Ovary (tissue), 9 donors: ENCODE measurements around the gene AP1G2. TPM values are rescaled to one million over a fixed set of nuclear protein-coding genes. Genes with fewer than 3 reads are reported as not detected.

Source experiments
- DNase-seq, 5 donors: peaks; one replicate each; pipeline ENCODE4 v3.0.0-alpha.2; 2019 to 2020
- H3K27ac ChIP-seq, 2 donors: fragments of 200-600 bp; one replicate each; pipeline versions ENCODE4 v1.5.1 to v1.8.0; 2019 to 2022
- H3K27me3 ChIP-seq: fragments of 200-600 bp; one replicate; pipeline ENCODE4 v1.8.0; 2022
- H3K36me3 ChIP-seq: fragments of 200-600 bp; sonication (generic); one replicate; pipeline ENCODE4 v1.5.1; 2019
- H3K4me1 ChIP-seq: one replicate; pipeline ENCODE4 v1.8.1; 2013; ENCODE audit warnings: mild to moderate bottlenecking, moderate library complexity; ENCODE audit not compliant: insufficient read depth
- H3K4me3 ChIP-seq: fragments of 200-600 bp; sonication (generic); one replicate; pipeline ENCODE4 v1.5.1; 2017
- H3K9me3 ChIP-seq, 2 donors: fragments of 200-600 bp in 1 of 2; sonication (generic) in 1 of 2; one replicate each; pipeline versions ENCODE4 v1.5.1 to v1.8.1; 2013 to 2019; ENCODE audit warnings: mild to moderate bottlenecking in 1 of 2, moderate library complexity in 1 of 2
- CTCF ChIP-seq, 3 donors: fragments of 450-650 bp in 2 of 3; fragments of 200-600 bp in 1 of 3; IDR thresholded peaks; one replicate each; pipeline versions ENCODE4 v1.5.1 to v1.8.0; 2016 to 2022; ENCODE audit warnings: antibody characterized with exemption in 3 of 3, mild to moderate bottlenecking in 1 of 3
- EP300 ChIP-seq: sonication (generic); formaldehyde crosslinking; IDR thresholded peaks from one replicate; pipeline ENCODE4 v1.6.1; 2017; ENCODE audit warnings: antibody characterized with exemption
- POLR2A ChIP-seq: fragments of 450-650 bp; IDR thresholded peaks from one replicate; pipeline ENCODE4 v1.6.1; 2017; ENCODE audit warnings: antibody characterized with exemption, mild to moderate bottlenecking, moderate library complexity
- WGBS, 3 donors: extraction: QIAGEN DNeasy Blood & Tissue Kit in 1 of 3; methylation state at CpG; one replicate each; pipeline versions ENCODE4 v1.1.5 to v1.1.7; 2013 to 2017; 5-methylcytosine and 5-hydroxymethylcytosine counted together
- intact Hi-C, 4 donors: fragments of 100-400 bp; cut with DNase I; formaldehyde crosslinking; loops; one replicate each; pipeline versions ENCODE4 v1.11.0 to v1.15.1; 2022 to 2023
- polyA plus RNA-seq, 2 donors: library from polyadenylated mRNA; stranded (reverse); fragments of 200-250 nt in 1 of 2; fragments of 350-450 nt in 1 of 2; fragmentation: Illumina TruSeq in 1 of 2; extraction: RNeasy Lipid Tissue Mini Kit (QIAGEN cat#74804) in 1 of 2; gene quantifications; one replicate each; pipeline ENCODE4 v1.2.3, GENCODE V29; 2013 to 2014
- total RNA-seq, 7 donors: library from RNA; depleted of rRNA in 2 of 7; stranded (reverse); fragments of >200 nt in 2 of 7; fragmentation: NEBNext Ultra II Directional in 3 of 7; extraction: Animal tissue kit (Norgen Biotek cat#: 25700) in 3 of 7; gene quantifications; one replicate each; pipeline versions ENCODE4 v1.1.0 to v1.2.4, GENCODE V29; 2016 to 2023
- donor health status: DM: no; HTN: no; CAD: no; lungs with moderate emphysema.
- donor health status: DM: no; HTN: no; CAD: no.
- donor health status: Bipolar disorder and iron deficiency.
- donor health status: DM: yes; HTN: yes; CAD: no.
- donor health status: DM: no; HTN: no; CAD: no.
- donor health status: DM: yes; HTN: yes; CAD: no.

The AP1G2 gene
- total and polyA plus RNA-seq, 9 donors = 32.0 to 129 (median 87.6) TPM

- intact Hi-C loops = no loop called here
- DNase-seq = no peak
- 72 to 77% (median 77%) methylated on average over 2 of the region's 2 CpGs for WGBS, 3 donors
- no peaks in the 10 kb centered on the region for H3K27me3 ChIP-seq
- no peaks in the 10 kb centered on the region for H3K4me1 ChIP-seq
- H3K9me3 ChIP-seq = no peaks in the 10 kb centered on the region
- H3K4me3 ChIP-seq = no peak overlapping the region
- no peaks in the 10 kb centered on the region for H3K36me3 ChIP-seq
- no peak overlapping the region for H3K27ac ChIP-seq
- TF ChIP-seq POLR2A (no peak), EP300 (no peak), CTCF (IDR thresholded peaks at IDR 0.05) (no peak)
Measured at GRCh38 chr14:23604148-23604547, 36.6 kb upstream of the AP1G2 start.

GRCh38 chr14:23603103-23603502, 35.5 kb upstream of the AP1G2 start:
- no peak overlapping the region for H3K4me3 ChIP-seq
- H3K4me1 ChIP-seq = no peaks in the 10 kb centered on the region
- TF ChIP-seq POLR2A (no peak), CTCF (IDR thresholded peaks at IDR 0.05) (no peak), EP300 (no peak)
- H3K27ac ChIP-seq = no peak overlapping the region
- WGBS, 3 donors = 84 to 94% (median 86%) methylated on average over 2 of the region's 2 CpGs
- H3K27me3 ChIP-seq = no peaks in the 10 kb centered on the region
- no peaks in the 10 kb centered on the region for H3K36me3 ChIP-seq
- intact Hi-C loops = no loop called here
- no peak for DNase-seq
- no peaks in the 10 kb centered on the region for H3K9me3 ChIP-seq

- Histone ChIP-seq H3K4me1 (no peaks in the 10 kb centered on the region), H3K27ac (no peak overlapping the region), H3K36me3 (no peaks in the 10 kb centered on the region), H3K27me3 (no peaks in the 10 kb centered on the region), H3K4me3 (no peak overlapping the region), H3K9me3 (no peaks in the 10 kb centered on the region)
- intact Hi-C loops = no loop called here
- no peak for DNase-seq
- TF ChIP-seq CTCF (IDR thresholded peaks at IDR 0.05) (no peak), POLR2A (no peak), EP300 (no peak)
- 86 to 88% (median 87%) methylated on average over 12 of the region's 12 CpGs for WGBS, 3 donors
Measured at GRCh38 chr14:23602181-23603095, 34.8 kb upstream of the AP1G2 start.

- WGBS, 3 donors = 55 to 59% (median 57%) methylated on average over 1 of the region's 1 CpG
- no peak overlapping the region for H3K27ac ChIP-seq
- intact Hi-C loops = no loop called here
- no peaks in the 10 kb centered on the region for H3K27me3 ChIP-seq
- H3K36me3 ChIP-seq = no peaks in the 10 kb centered on the region
- no peak for DNase-seq
- no peaks in the 10 kb centered on the region for H3K4me1 ChIP-seq
- no peak overlapping the region for H3K4me3 ChIP-seq
- no peaks in the 10 kb centered on the region for H3K9me3 ChIP-seq
- TF ChIP-seq EP300 = no peak
- TF ChIP-seq POLR2A = no peak
- TF ChIP-seq CTCF (IDR thresholded peaks at IDR 0.05) = no peak
Measured at GRCh38 chr14:23601845-23602180, 34.2 kb upstream of the AP1G2 start.
